Measurements from ENCODE around the gene PPP1R12B. TPM values are rescaled to one million over a fixed set of nuclear protein-coding genes. Genes with fewer than 3 reads are reported as not detected.
"Not testable (repeated sequence)": the region's sequence is repeated elsewhere in the genome, so short reads cannot be mapped to it uniquely, and the experiment has no call there.

PPP1R12B gene
- total RNA-seq, 4 donors from 2014 or later: 747 to 1,375 (median 979) TPM

DNA sequence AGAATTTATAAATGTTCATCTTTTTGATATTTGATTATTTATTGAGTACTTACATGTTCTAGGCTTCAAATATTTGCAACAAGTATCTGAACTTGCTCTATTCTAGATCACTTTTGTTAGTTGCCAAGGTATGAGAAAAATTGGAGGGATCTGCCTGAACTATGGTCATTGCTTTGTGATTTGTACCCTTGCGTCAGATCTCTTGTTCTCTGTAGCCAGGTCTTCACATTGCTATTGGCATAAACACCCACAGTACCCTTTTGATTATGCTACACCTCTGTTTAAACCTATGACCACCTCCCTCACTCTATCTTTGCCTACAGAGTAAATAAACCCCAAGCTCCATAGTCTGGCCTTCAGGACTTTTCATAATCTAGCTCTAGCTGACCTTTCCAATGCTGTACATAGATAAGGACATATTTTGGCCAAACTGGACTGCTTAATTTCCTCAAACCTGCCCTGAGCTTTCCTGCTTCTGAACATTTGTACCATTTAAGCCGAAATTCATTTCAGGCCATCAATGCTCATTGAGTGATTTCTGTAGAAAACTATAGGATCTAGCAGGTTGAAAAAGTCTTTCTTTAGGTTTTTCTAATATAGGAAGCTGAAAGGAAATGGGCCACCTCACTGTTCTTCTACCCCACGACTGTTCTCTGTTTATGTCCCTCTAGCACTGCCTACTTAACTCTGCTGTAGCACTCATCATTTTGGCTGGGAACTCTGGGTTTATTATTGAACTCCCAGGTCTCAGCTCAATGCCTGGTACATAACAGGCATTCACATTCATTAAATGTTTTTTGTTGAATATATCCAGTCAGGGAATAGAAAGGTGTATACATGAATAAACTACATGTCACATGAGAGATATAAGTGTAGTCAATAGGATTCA lies 84.9 kb downstream of the PPP1R12B start:
- no peak for TF ChIP-seq POLR2A (IDR thresholded peaks at IDR 0.05)
- no peak for TF ChIP-seq POLR2AphosphoS5 (IDR thresholded peaks at IDR 0.05)
- no peak for TF ChIP-seq EP300 (IDR thresholded peaks at IDR 0.05)
- TF ChIP-seq, protein P1, sequence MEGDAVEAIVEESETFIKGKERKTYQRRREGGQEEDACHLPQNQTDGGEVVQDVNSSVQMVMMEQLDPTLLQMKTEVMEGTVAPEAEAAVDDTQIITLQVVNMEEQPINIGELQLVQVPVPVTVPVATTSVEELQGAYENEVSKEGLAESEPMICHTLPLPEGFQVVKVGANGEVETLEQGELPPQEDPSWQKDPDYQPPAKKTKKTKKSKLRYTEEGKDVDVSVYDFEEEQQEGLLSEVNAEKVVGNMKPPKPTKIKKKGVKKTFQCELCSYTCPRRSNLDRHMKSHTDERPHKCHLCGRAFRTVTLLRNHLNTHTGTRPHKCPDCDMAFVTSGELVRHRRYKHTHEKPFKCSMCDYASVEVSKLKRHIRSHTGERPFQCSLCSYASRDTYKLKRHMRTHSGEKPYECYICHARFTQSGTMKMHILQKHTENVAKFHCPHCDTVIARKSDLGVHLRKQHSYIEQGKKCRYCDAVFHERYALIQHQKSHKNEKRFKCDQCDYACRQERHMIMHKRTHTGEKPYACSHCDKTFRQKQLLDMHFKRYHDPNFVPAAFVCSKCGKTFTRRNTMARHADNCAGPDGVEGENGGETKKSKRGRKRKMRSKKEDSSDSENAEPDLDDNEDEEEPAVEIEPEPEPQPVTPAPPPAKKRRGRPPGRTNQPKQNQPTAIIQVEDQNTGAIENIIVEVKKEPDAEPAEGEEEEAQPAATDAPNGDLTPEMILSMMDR (IDR thresholded peaks at IDR 0.05): no peak
- Histone ChIP-seq H3K4me1 (no peaks in the 10 kb centered on the region), H3K36me3 (peaks cover 0 to 82% of the 10 kb centered on the region in 2 donors), H3K27ac (no peak overlapping the region), H3K4me3 (no peak overlapping the region), H3K9me3 (no peaks in the 10 kb centered on the region), H3K27me3 (no peaks in the 10 kb centered on the region)
- no peak for ATAC-seq
- WGBS, 2 donors (ENCODE audit: low coverage in 1 of 2): 79 to 82% methylated on average over 3 of the region's 3 CpGs

DNA sequence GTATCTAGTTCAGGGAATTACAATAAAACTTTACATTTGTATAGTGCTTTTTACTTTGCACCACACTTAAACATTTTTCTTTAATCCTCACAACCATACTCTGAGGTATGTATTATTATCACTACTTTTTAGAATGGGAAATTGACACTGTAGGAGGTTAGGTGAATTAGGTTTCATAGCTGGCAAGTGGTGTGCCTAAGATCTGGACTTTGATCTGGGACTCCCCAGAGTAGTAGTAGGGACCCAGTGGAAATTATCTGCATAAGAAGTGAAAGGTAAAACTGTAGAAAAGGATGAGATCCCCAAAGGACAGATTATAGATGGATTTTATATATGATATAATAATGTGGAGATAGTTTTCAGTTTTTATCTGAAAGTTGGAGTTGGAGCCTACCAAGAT lies 85.6 kb downstream of the PPP1R12B start:
- no peak overlapping the region for H3K4me3 ChIP-seq
- H3K27ac ChIP-seq: no peak overlapping the region
- no peak for TF ChIP-seq POLR2A (IDR thresholded peaks at IDR 0.05)
- no peak for TF ChIP-seq EP300 (IDR thresholded peaks at IDR 0.05)
- TF ChIP-seq, protein P1 (IDR thresholded peaks at IDR 0.05): no peak
- no peak for TF ChIP-seq POLR2AphosphoS5 (IDR thresholded peaks at IDR 0.05)
- H3K9me3 ChIP-seq: no peaks in the 10 kb centered on the region
- H3K27me3 ChIP-seq: no peaks in the 10 kb centered on the region
- peaks cover 0 to 89% of the 10 kb centered on the region in 2 donors for H3K36me3 ChIP-seq
- no peaks in the 10 kb centered on the region for H3K4me1 ChIP-seq
- no peak for ATAC-seq

DNA sequence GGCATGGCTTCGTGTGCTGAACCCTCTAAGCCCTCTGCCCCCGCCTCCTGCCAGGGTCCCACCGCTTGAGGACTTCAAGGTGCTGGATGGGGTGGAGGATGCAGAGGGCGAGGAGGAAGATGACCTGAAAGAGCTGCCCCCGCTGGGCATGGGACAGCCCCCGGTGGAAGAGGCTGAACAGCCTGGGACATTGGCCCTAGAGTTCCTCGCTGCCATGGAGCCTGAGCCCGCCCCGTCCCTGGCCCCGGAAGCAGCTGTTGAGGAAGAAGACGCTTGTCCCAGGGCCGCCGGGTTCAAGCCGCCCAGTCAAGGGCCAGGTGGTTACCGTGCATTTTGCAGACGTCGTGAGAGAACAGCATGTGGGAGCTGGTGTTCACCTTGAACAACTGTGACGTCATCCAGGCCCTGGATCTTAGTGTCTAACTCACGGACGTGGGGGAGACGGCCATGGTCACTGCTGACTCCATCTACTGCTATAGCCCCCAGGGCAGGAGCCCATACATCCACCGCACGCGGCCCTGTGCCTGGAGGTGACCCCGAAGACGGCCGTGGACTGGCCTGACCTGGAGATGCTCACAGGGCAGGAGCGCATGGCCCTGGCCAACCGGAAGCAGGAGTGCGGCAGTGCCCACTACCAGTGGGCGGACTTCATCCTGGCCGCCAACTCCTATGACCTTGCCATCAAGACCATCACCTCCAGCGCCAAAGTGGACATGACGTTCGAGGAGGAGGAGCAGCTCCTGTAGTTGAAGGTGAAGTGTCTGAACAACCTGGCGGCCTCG lies 90.1 kb downstream of the PPP1R12B start:
- TF ChIP-seq EP300 (IDR thresholded peaks at IDR 0.05) (no peak), POLR2A (IDR thresholded peaks at IDR 0.05) (no peak), POLR2AphosphoS5 (IDR thresholded peaks at IDR 0.05) (no peak)
- TF ChIP-seq, protein P1 (IDR thresholded peaks at IDR 0.05): no peak
- Histone ChIP-seq H3K27me3 (no peaks in the 10 kb centered on the region), H3K4me1 (no peaks in the 10 kb centered on the region), H3K27ac (no peak overlapping the region), H3K4me3 (no peak overlapping the region), H3K36me3 (peaks cover 5 to 97% of the 10 kb centered on the region in 2 donors), H3K9me3 (no peaks in the 10 kb centered on the region)
- 93 to 100% methylated on average over 3 to 11 of the region's 37 CpGs for WGBS, 2 donors (ENCODE audit: low coverage in 1 of 2)
- ATAC-seq: no peak

DNA sequence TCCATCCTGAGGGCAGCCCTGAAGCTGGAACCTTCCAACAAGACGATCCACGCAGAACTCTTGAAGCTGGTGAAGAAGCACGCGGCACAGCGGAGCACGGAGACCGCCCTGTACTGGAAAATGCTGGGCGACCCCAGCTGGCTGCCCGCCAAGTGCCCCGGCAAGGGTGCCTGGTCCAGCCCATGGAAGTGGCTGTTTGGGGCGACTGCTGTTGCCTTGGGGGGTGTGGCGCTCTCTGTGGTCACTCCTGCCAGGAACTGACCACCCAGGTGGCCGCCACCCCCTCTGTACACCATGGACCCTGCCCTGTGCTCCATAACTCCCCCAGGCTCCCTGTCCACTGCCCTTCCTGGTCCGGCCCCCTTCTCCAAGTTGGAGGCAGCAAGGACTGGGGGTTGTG lies 90.8 kb downstream of the PPP1R12B start:
- H3K27me3 ChIP-seq: no peaks in the 10 kb centered on the region
- H3K27ac ChIP-seq: no peak overlapping the region
- no peak for TF ChIP-seq POLR2AphosphoS5 (IDR thresholded peaks at IDR 0.05)
- TF ChIP-seq, protein P1 (IDR thresholded peaks at IDR 0.05): no peak
- no peak for TF ChIP-seq EP300 (IDR thresholded peaks at IDR 0.05)
- TF ChIP-seq POLR2A (IDR thresholded peaks at IDR 0.05): no peak
- no peaks in the 10 kb centered on the region for H3K4me1 ChIP-seq
- ATAC-seq: no peak
- WGBS, 2 donors (ENCODE audit: low coverage in 1 of 2): no CpG with 5 or more reads among the region's 14 CpGs
- H3K4me3 ChIP-seq: no peak overlapping the region
- peaks cover 5 to 92% of the 10 kb centered on the region in 2 donors for H3K36me3 ChIP-seq
- H3K9me3 ChIP-seq: no peaks in the 10 kb centered on the region

DNA sequence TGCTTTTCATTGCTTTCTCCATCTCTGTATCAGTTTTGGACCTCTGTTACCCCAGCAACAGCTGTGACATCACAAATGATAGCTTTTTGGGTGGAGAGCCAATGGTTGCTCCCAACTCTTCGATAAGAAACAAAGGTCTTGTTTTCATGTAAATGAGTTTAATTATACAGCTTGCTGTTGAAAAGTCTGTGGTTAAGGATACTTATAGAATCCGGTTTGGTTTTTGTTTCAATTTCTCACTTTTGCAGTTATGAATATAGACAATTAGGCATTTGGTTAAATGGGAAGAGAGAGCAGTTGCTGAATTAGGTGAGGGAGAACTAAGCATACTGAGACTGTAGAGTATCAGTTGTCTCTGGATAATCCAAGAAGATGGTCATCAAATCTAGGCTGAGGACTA lies 99.6 kb downstream of the PPP1R12B start:
- WGBS, 2 donors (ENCODE audit: low coverage in 1 of 2): 93 to 94% methylated on average over 2 of the region's 2 CpGs
- ATAC-seq: not testable (repeated sequence)

DNA sequence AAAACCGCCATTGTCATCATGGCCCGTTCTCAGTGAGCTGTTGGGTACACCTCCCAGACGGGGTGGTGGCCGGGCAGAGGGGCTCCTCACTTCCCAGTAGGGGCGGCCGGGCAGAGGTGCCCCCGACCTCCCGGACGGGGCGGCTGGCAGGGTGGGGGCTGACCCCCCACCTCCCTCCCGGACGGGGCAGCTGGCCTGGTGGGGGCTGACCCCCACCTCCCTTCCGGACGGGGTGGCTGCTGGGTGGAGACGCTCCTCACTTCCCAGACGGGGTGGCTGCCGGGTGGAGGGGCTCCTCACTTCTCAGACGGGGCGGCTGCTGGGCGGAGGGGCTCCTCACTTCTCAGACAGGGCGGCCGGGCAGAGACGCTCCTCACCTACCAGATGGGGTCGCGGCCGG lies 103.1 kb downstream of the PPP1R12B start:
- ATAC-seq, H3K4me3 ChIP-seq, H3K9me3 ChIP-seq, H3K4me1 ChIP-seq, H3K27me3 ChIP-seq, H3K27ac ChIP-seq: not testable (repeated sequence)
- no CpG with 5 or more reads among the region's 26 CpGs for WGBS, 2 donors (ENCODE audit: low coverage in 1 of 2)
- peaks cover 0 to 48% of the 10 kb centered on the region in 2 donors for H3K36me3 ChIP-seq

More for the DNA sequence above, 99.6 kb downstream of the PPP1R12B start:
- H3K36me3 ChIP-seq: peaks cover 0 to 63% of the 10 kb centered on the region in 2 donors
- H3K4me3 ChIP-seq, H3K9me3 ChIP-seq, H3K27me3 ChIP-seq, H3K27ac ChIP-seq, H3K4me1 ChIP-seq: not testable (repeated sequence)

Data from gastroesophageal sphincter (tissue), 4 donors.